Measurements from ENCODE around the gene EXOSC10. TPM values are rescaled to one million over a fixed set of nuclear protein-coding genes. Genes with fewer than 3 reads are reported as not detected.

EXOSC10 gene
- 100 to 1,000 TPM in 3 of 4 donors, 10 to 100 TPM in 1; 96.1 to 181 (median 127) TPM for total RNA-seq

DNA sequence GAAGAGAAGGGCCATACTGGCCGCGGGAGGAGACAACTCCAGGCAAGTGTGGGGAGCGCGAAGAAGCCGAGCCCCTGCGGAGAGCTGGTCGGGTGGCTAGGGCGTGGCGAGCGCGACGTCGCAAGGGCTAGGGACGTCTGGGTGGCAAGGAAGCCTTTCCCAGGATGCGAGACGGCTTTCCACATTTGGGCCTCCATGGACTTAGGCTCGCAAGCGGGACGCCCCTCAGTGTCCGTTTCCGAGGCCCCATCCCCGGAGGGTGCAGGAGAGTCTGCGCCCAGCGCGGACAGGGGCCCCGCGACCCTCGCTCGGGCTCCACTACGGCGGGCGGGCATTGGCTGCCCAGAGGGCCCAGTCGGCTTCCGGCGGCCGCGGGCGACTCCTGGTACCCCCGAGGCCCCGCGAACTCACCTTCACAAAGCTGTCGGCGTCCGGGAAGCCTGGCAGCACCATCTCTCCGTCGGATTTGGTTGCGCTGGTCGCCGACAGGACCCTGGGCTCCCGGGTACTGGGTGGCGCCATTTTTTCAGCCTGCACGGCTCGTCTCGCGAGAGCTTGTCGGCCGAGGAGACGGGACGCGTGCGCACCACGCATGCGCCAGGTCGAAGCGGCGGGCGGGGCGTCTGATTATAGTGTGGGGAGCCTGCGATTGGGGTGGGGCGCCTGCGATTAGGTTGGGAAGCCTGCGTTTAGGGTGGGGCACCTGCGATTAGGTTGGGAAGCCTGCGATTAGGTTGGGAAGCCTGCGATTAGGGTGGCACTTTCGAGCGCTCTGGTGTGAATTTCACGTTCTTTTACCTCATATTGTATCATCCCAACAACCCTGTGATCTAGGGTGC lies at the start of gene EXOSC10:
Gene EXOSC10, minus strand, starts transcription at position 560 of the 839 bp plus-strand sequence. Its CDS starts 38 bp downstream, at position 522.
- peak; percentile 92 for DNase-seq (ENCODE audit: low spot score in 2 of 2)
- peak within 1 kb of the TSS; percentile 72 to 98 (median 83) for H3K4me3 ChIP-seq
- no peaks in the 10 kb centered on the region for H3K27me3 ChIP-seq
- H3K4me1 ChIP-seq = peaks cover 0 to 22% (median 11%) of the 10 kb centered on the region in 4 donors
- 1% methylated on average over 27 to 50 of the region's 78 CpGs for WGBS, 2 donors
- H3K9me3 ChIP-seq = no peaks in the 10 kb centered on the region
- peak within 1 kb of the TSS; percentile 35 to 92 (median 86) for H3K27ac ChIP-seq
- peak; percentile 22 to 67 for TF ChIP-seq POLR2A (IDR thresholded peaks at IDR 0.05)
- TF ChIP-seq, protein P1, sequence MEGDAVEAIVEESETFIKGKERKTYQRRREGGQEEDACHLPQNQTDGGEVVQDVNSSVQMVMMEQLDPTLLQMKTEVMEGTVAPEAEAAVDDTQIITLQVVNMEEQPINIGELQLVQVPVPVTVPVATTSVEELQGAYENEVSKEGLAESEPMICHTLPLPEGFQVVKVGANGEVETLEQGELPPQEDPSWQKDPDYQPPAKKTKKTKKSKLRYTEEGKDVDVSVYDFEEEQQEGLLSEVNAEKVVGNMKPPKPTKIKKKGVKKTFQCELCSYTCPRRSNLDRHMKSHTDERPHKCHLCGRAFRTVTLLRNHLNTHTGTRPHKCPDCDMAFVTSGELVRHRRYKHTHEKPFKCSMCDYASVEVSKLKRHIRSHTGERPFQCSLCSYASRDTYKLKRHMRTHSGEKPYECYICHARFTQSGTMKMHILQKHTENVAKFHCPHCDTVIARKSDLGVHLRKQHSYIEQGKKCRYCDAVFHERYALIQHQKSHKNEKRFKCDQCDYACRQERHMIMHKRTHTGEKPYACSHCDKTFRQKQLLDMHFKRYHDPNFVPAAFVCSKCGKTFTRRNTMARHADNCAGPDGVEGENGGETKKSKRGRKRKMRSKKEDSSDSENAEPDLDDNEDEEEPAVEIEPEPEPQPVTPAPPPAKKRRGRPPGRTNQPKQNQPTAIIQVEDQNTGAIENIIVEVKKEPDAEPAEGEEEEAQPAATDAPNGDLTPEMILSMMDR (IDR thresholded peaks at IDR 0.05) = no peak
- TF ChIP-seq EP300 (IDR thresholded peaks at IDR 0.05) = peak; percentile 65 to 83
- peaks cover 0 to 30% (median 17%) of the 10 kb centered on the region in 3 donors for H3K36me3 ChIP-seq

DNA sequence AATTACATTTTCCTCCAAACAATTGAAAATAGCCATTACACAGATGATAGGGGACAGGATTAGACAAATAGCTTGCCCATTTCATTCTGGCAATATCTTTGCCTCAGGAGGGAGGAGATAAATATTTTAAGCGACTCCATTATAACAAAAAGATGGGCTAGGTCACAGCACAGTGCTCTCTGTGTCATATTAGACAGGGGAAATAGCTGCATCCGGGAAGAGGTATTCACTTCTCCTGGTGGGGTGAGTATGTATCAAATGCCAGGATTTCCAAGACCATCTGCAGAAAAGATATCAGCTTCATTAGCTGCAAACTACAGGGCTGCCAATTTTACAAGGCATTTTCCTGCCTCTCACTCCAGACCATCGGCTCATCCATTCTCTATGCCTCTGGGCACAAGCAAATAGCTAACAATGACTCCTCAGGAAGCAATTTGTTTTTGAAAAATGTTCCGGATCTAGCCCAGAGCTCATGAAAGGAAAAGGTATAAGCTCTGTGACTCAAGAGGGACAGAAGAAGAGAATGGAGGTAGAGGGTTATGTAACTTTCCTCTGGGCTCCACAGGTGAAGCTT lies 47.6 kb upstream of the EXOSC10 start:
- H3K4me3 ChIP-seq = no peak overlapping the region
- H3K4me1 ChIP-seq = peaks cover 0 to 68% (median 18%) of the 10 kb centered on the region in 4 donors
- peak overlapping the region in 1 of 4 donors; percentile 90 for H3K27ac ChIP-seq
- WGBS, 2 donors = 52 to 72% methylated on average over 4 of the region's 4 CpGs
- H3K27me3 ChIP-seq = no peaks in the 10 kb centered on the region
- TF ChIP-seq, protein P1 (IDR thresholded peaks at IDR 0.05) = no peak
- no peak for TF ChIP-seq EP300 (IDR thresholded peaks at IDR 0.05)
- TF ChIP-seq POLR2A (IDR thresholded peaks at IDR 0.05) = no peak
- H3K9me3 ChIP-seq = no peaks in the 10 kb centered on the region
- no peak for DNase-seq (ENCODE audit: low spot score in 2 of 2)
- peaks cover 0 to 58% (median 4%) of the 10 kb centered on the region in 3 donors for H3K36me3 ChIP-seq

DNA sequence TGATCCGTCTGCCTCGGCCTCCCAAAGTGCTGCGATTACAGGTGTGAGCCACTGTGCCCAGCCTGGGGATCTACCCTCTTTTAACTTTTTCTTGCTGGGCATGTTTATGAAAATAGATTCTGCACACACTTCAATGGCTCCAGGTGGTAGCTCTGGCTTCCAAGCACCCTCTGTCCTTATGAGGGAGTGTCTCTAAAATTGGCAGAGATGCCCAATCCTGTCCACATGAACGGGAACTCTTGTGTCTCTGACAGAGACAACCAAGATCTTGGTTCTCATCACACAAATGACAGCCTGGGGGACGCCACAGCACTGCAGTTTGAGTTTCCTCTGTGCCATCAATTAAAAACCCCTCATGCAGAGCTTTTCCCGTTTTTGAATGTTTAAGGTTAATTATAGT lies 46.1 kb upstream of the EXOSC10 start:
- Histone ChIP-seq H3K4me3 (no peak overlapping the region), H3K27ac (peak overlapping the region in 1 of 4 donors; percentile 90), H3K27me3 (no peaks in the 10 kb centered on the region), H3K9me3 (no peaks in the 10 kb centered on the region), H3K36me3 (peaks cover 0 to 58% (median 4%) of the 10 kb centered on the region in 3 donors), H3K4me1 (peaks cover 0 to 53% (median 7%) of the 10 kb centered on the region in 4 donors)
- 91% methylated on average over 6 of the region's 6 CpGs for WGBS, 2 donors
- TF ChIP-seq EP300 (IDR thresholded peaks at IDR 0.05) (no peak), POLR2A (IDR thresholded peaks at IDR 0.05) (no peak)
- TF ChIP-seq, protein P1 (IDR thresholded peaks at IDR 0.05) = no peak
- DNase-seq (ENCODE audit: low spot score in 2 of 2) = no peak

DNA sequence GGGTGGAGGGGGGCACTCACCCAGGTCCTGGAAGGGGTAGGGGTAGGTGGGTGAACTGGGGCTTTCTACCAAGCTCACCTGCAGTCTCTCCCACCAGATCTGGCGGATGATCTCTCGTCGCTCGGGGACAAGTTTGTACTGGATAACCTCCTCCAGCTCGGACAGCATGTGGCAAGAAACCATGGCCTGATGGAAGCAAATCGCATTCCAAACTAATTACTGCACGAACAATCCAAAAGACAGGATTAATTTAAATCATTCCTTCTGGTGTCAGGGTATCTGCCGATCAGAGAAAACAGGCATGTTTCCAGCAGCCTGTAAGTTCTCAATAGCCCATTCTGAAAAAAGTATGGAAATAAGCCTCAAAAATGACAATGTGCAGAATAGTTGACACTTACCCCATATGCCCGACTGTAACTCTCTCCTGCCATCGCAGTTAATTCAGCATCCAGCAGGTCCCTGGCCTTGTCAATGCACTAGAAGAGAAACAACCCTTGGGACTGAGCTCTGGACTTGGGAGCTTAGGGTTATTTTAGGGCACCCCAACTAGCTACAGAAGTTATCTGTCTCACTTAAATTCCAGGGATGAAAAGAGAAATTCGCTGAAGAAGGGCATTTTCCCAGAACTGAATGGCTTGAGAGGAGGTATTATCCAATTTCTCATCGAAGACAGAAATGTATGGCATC lies 45.0 kb upstream of the EXOSC10 start:
- no peak for DNase-seq (ENCODE audit: low spot score in 2 of 2)
- Histone ChIP-seq H3K4me1 (peaks cover 0 to 43% (median 5%) of the 10 kb centered on the region in 4 donors), H3K27ac (peak overlapping the region; percentile 52 to 90 (median 84)), H3K4me3 (no peak overlapping the region), H3K27me3 (no peaks in the 10 kb centered on the region), H3K9me3 (no peaks in the 10 kb centered on the region), H3K36me3 (peaks cover 0 to 62% (median 4%) of the 10 kb centered on the region in 3 donors)
- TF ChIP-seq POLR2A (IDR thresholded peaks at IDR 0.05) = no peak
- WGBS, 2 donors = 58 to 73% methylated on average over 12 of the region's 12 CpGs

DNA sequence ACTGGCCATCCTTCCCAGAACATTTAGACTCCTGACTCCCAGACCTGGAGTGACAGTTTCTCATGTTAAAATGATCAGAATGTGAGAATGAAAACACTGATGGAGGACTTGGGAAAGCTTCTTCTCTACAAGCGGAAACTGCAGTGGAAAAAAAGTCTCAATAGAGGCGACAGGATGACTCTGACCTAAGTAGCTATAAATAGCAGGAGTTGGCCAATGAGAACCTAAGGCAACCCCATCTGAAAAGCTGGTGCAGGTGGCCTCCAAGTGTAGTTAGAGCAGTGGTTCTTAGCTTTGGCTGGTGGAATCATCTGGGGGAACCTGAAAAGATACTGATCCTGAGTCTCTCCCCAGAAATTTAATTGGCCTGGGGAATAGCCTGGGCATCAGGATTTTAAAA lies 44.2 kb upstream of the EXOSC10 start:
- TF ChIP-seq POLR2A (IDR thresholded peaks at IDR 0.05) = no peak
- TF ChIP-seq, protein P1 (IDR thresholded peaks at IDR 0.05) = no peak
- Histone ChIP-seq H3K9me3 (no peaks in the 10 kb centered on the region), H3K4me3 (no peak overlapping the region), H3K36me3 (peaks cover 0 to 62% (median 4%) of the 10 kb centered on the region in 3 donors), H3K27ac (peak overlapping the region; percentile 52 to 90 (median 84)), H3K27me3 (no peaks in the 10 kb centered on the region), H3K4me1 (peaks cover 0 to 40% (median 6%) of the 10 kb centered on the region in 4 donors)
- DNase-seq (ENCODE audit: low spot score in 2 of 2) = no peak
- WGBS, 2 donors = 56 to 65% methylated on average over 2 of the region's 2 CpGs
